K562 (cell line): ENCODE measurements around the gene PTTG1IP. TPM values are rescaled to one million over a fixed set of nuclear protein-coding genes. Genes with fewer than 3 reads are reported as not detected.

Experiments
- ATAC-seq: fragments of 200-7000 bp; cut with Tn5 transposase; 3 replicates; pipeline ENCODE4 v1.9.1; 2020; ENCODE audit warnings: moderate library complexity
- BruUV-seq: library from RNA; stranded (reverse); fragments of 400-500 nt; replicated peaks from 2 replicates; lab custom pipeline; 2021; lab: Mats Ljungman, UMichigan
- CTCF ChIA-PET: fragments of 300-600 bp; formaldehyde crosslinking; extraction: SDS; loops from one replicate; lab custom pipeline; 2021; ENCODE audit warnings: low intra/inter-chr PET ratio; lab: Yijun Ruan, JAX
- POLR2A ChIA-PET: fragments of 300-600, 350-650 bp; sonication (Branson Sonifier 250); formaldehyde crosslinking; extraction: SDS; loops from one replicate; lab custom pipeline; 2021; ENCODE audit warnings: antibody characterized with exemption, inconsistent platforms; lab: Yijun Ruan, JAX
- DNase-seq, 4 experiments: peaks; one replicate each; pipeline versions ENCODE4 v3.0.0 to v3.0.0-alpha.2; 2011 to 2018; ENCODE audit warnings: low spot score in 3 of 4, mixed read lengths in 3 of 4; ENCODE audit errors: extremely low read depth in 1 of 4
- FAIRE-seq: peaks from 2 replicates; lab custom pipeline; 2011; peaks lifted over from hg19 to GRCh38; lab: Jason Lieb, UNC
- H2AFZ ChIP-seq: 2 replicates; pipeline ENCODE4 v1.6.0; 2011; ENCODE audit warnings: low read depth, low read length, control low read depth, inconsistent platforms
- H3K27ac ChIP-seq: fragments of 200-600 bp; 3 replicates; pipeline ENCODE4 v1.8.0; 2011; ENCODE audit warnings: low read depth, mild to moderate bottlenecking, control low read depth, inconsistent platforms, low read length, moderate library complexity, mixed read lengths; ENCODE audit errors: extremely low read depth
- H3K27me3 ChIP-seq, 2 experiments: fragments of 300-600 bp in 1 of 2; 2 replicates in 1 of 2; 3 replicates in 1 of 2; pipeline versions ENCODE4 v1.6.0 to v1.8.0; 2011; ENCODE audit warnings: inconsistent platforms in 2 of 2, low read length in 2 of 2, mild to moderate bottlenecking in 1 of 2, mixed read lengths in 1 of 2, moderate library complexity in 1 of 2; ENCODE audit not compliant: control insufficient read depth in 2 of 2, insufficient read depth in 2 of 2
- H3K36me3 ChIP-seq: fragments of 300-600 bp; 3 replicates; pipeline ENCODE4 v1.8.0; 2011; ENCODE audit warnings: mild to moderate bottlenecking, low read length, inconsistent platforms; ENCODE audit not compliant: control insufficient read depth, insufficient read depth
- H3K4me1 ChIP-seq, 2 experiments: fragments of 200-600 bp in 1 of 2; replicated peaks in 1 of 2; 2 replicates in 1 of 2; 3 replicates in 1 of 2; pipeline versions ENCODE4 v1.5.1 to v1.8.0; 2011; ENCODE audit warnings: inconsistent platforms in 2 of 2, low read length in 2 of 2, mild to moderate bottlenecking in 1 of 2, mixed read lengths in 1 of 2, moderate library complexity in 1 of 2; ENCODE audit not compliant: control insufficient read depth in 2 of 2, insufficient read depth in 2 of 2
- H3K4me2 ChIP-seq: 2 replicates; pipeline ENCODE4 v1.6.1; 2011; ENCODE audit warnings: low read length, control low read depth, inconsistent platforms, mixed read lengths; ENCODE audit not compliant: insufficient read depth
- H3K4me3 ChIP-seq: fragments of 200-600 bp; sonication (generic), shearing (Covaris generic); 2 replicates; pipeline ENCODE4 v1.5.1; 2016; ENCODE audit warnings: control low read depth, inconsistent platforms
- H3K79me2 ChIP-seq: fragments of 200-600 bp; 3 replicates; pipeline ENCODE4 v1.8.0; 2011; ENCODE audit warnings: low read length, inconsistent platforms; ENCODE audit not compliant: control insufficient read depth, insufficient read depth
- H3K9ac ChIP-seq, 2 experiments: 2 replicates each; pipeline versions ENCODE4 v1.6.0 to v1.6.1; 2011; ENCODE audit warnings: low read depth in 2 of 2, low read length in 2 of 2, control low read depth in 1 of 2, inconsistent platforms in 1 of 2, mild to moderate bottlenecking in 1 of 2, mixed read lengths in 1 of 2; ENCODE audit not compliant: insufficient read depth in 1 of 2
- H3K9me1 ChIP-seq: one replicate; pipeline ENCODE4 v1.6.0; 2011; ENCODE audit warnings: inconsistent platforms, mild to moderate bottlenecking, low read length, moderate library complexity; ENCODE audit not compliant: control insufficient read depth, insufficient read depth
- H3K9me3 ChIP-seq: replicated peaks from 2 replicates; pipeline ENCODE4 v1.5.1; 2011; ENCODE audit warnings: low read depth, low read length, inconsistent platforms; ENCODE audit not compliant: control insufficient read depth, insufficient read depth
- H4K20me1 ChIP-seq: replicated peaks from 2 replicates; pipeline ENCODE4 v1.6.1; 2011; ENCODE audit warnings: low read length, inconsistent platforms, mixed read lengths; ENCODE audit not compliant: control insufficient read depth, insufficient read depth
- GABPB1 ChIP-seq: sonication (generic); formaldehyde crosslinking; IDR thresholded peaks from 2 replicates; pipeline ENCODE4 v1.8.0; 2022; ENCODE audit warnings: mild to moderate bottlenecking, missing genetic modification reagents
- SREBF1 ChIP-seq: fragments of 150-350 bp; IDR thresholded peaks from 2 replicates; pipeline ENCODE4 v1.6.1; 2014; ENCODE audit warnings: antibody characterized with exemption, low read depth, low read length, borderline replicate concordance
- WGBS: fragments of 100-300 bp; shearing (Covaris generic); methylation state at CpG from one replicate; pipeline ENCODE4 v1.1.6; 2016; ENCODE audit warnings: low coverage, mixed read lengths; ENCODE audit not compliant: insufficient coverage; ENCODE audit errors: missing lambda C conversion rate; 5-methylcytosine and 5-hydroxymethylcytosine counted together
- in situ Hi-C: fragments of 300-500 bp; cut with MboI; formaldehyde crosslinking; loops from 4 replicates; pipeline ENCODE4 v1.15.0; 2018; ENCODE audit warnings: inconsistent platforms, mixed read lengths
- intact Hi-C: fragments of 100-400 bp; cut with micrococcal nuclease; formaldehyde crosslinking; loops from 2 replicates; pipeline ENCODE4 v1.14.2; 2022
- polyA plus RNA-seq, 8 experiments: library from polyadenylated mRNA; depleted of rRNA in 4 of 8; stranded (reverse) in 5 of 8; unstranded in 3 of 8; fragments of >200 nt; fragmentation: Nextera tagmentation in 2 of 8; fragmentation: Illumina TruSeq in 1 of 8; extraction: Ambion mirVana in 2 of 8; extraction: Trizol in 1 of 8; gene quantifications; 2 replicates each; pipeline versions ENCODE4 v1.2.1 to v1.2.3, GENCODE V29; 2011 to 2014; ENCODE audit warnings: inconsistent platforms in 1 of 8, missing spikeins in 1 of 8
- total RNA-seq, 7 experiments: library from RNA; depleted of rRNA in 6 of 7; stranded (reverse); fragments of >200 nt in 6 of 7; fragmentation: Illumina TruSeq in 2 of 7; extraction: Trizol in 2 of 7; gene quantifications; 2 replicates each; pipeline versions ENCODE4 v1.2.1 to v1.2.3, GENCODE V29; 2011 to 2021; ENCODE audit warnings: low replicate concordance in 1 of 7
- TF ChIP-seq, protein P1 (sequence below): sonication (generic); formaldehyde crosslinking; IDR thresholded peaks from 2 replicates; pipeline ENCODE4 v1.8.0; 2022; ENCODE audit warnings: mild to moderate bottlenecking, missing genetic modification reagents

Gene PTTG1IP
- total and polyA plus RNA-seq, 9 of the 15 experiments (the other 6 are each of a cell fraction or from before 2014, with no cell fraction given): 5.0 to 99.3 (median 82.4) TPM

GRCh38 chr21:44898851-44899767 is 25.6 kb upstream of the PTTG1IP start:
- in situ Hi-C loops: no loop called here
- no peak for FAIRE-seq
- 17% methylated on average over 48 of the region's 49 CpGs for WGBS
- no peaks in the 10 kb centered on the region for H3K9me1 ChIP-seq
- peaks cover 12% of the 10 kb centered on the region for H3K9me3 ChIP-seq
- ChIA-PET CTCF (no interaction called here), POLR2A (interaction anchor here (0.6 to 1.5 kb wide), 4 partner anchors 8 to 531 kb away, joined by 3 to 4 read pairs (median 4); partner anchors contain the start of gene UBE2G2)
- H3K27me3 ChIP-seq: peaks cover 34 to 79% of the 10 kb centered on the region in 2 experiments
- H3K4me2 ChIP-seq: no peak overlapping the region
- DNase-seq: no peak
- H3K9ac ChIP-seq: no peak overlapping the region
- H4K20me1 ChIP-seq: peaks cover 11% of the 10 kb centered on the region; the same call in 1 of the 2 replicates
- intact Hi-C loops: no loop called here
- H3K27ac ChIP-seq: no peak overlapping the region
- no peak overlapping the region for H3K4me3 ChIP-seq
- H3K4me1 ChIP-seq: peaks cover 6 to 69% of the 10 kb centered on the region in 2 experiments
- no peaks in the 10 kb centered on the region for H3K79me2 ChIP-seq
- BruUV-seq: no TSS peak
- TF ChIP-seq GABPB1 (CRISPR knock-in tag) (0 out of 2 replicates have a peak, but pooled peaks have one; percentile 27), SREBF1 (no peak)
- TF ChIP-seq, protein P1, sequence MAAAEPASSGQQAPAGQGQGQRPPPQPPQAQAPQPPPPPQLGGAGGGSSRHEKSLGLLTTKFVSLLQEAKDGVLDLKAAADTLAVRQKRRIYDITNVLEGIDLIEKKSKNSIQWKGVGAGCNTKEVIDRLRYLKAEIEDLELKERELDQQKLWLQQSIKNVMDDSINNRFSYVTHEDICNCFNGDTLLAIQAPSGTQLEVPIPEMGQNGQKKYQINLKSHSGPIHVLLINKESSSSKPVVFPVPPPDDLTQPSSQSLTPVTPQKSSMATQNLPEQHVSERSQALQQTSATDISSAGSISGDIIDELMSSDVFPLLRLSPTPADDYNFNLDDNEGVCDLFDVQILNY (CRISPR knock-in tag): peak; percentile 70; the same call in 1 of the 2 replicates
- H3K36me3 ChIP-seq: no peaks in the 10 kb centered on the region; the same call in 2 of the 3 replicates
- H2AFZ ChIP-seq: no peak overlapping the region
- ATAC-seq: no peak
